GM12872 (cell line): ENCODE measurements around the gene NUDC.

Experiments
- TF ChIP-seq, protein P1 (sequence below): IDR thresholded peaks from 3 replicates; pipeline ENCODE4 v1.5.1; 2011; ENCODE audit warnings: low read depth, mild to moderate bottlenecking, low read length, moderate library complexity; ENCODE audit not compliant: insufficient read depth

Gene NUDC

DNA sequence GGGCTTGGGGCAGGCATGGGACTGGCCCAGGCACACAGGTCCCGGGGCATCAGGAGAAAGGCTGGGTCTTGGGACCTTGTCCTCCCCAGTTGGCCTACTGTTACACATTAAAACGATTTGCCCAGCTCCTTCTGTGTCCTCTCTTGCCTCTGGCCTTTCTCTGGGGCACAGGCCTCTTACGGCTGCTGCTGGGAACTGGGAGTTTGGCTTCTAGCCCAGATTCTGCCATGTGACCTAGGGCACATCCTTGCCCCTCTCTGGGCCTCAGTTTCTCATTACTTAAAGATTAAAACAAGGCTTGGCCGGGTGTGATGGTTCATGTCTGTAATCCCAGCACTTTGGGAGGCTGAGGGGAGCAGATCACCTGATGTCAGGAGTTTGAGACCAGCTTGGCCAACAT, 24.7 kb downstream of the NUDC start:
- TF ChIP-seq, protein P1, sequence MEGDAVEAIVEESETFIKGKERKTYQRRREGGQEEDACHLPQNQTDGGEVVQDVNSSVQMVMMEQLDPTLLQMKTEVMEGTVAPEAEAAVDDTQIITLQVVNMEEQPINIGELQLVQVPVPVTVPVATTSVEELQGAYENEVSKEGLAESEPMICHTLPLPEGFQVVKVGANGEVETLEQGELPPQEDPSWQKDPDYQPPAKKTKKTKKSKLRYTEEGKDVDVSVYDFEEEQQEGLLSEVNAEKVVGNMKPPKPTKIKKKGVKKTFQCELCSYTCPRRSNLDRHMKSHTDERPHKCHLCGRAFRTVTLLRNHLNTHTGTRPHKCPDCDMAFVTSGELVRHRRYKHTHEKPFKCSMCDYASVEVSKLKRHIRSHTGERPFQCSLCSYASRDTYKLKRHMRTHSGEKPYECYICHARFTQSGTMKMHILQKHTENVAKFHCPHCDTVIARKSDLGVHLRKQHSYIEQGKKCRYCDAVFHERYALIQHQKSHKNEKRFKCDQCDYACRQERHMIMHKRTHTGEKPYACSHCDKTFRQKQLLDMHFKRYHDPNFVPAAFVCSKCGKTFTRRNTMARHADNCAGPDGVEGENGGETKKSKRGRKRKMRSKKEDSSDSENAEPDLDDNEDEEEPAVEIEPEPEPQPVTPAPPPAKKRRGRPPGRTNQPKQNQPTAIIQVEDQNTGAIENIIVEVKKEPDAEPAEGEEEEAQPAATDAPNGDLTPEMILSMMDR = no peak

DNA sequence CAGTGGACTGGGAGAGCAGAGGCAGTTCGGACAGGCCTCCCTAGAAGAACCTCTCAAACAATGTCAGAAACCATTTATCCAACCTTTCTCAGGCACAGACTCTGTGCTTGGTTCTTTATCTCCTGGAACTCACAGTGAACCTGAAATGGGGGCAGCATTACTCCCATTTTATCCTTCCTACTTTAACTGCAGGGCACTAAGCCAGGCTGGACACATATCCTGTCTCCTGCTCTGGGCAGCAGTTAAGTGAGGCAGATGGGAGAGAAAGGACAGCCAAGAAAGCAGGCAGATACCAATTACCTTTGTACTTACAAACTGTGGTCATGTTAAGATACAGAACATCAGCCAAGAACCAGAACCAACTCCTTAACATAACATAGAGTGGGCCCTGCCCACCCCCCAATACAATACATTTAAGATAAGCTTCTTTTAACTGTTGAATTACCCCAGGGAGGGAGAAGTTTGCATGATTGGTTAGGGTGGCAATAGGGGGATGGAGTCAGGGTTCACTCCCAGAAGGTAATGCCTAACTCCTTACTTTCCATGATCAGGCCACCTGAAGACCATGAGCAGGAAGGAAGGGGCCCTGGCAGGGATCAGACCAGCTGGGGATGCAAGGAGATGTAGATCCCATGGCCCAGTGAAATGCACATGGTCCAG, 27.9 kb downstream of the NUDC start:
- TF ChIP-seq, protein P1 = no peak

DNA sequence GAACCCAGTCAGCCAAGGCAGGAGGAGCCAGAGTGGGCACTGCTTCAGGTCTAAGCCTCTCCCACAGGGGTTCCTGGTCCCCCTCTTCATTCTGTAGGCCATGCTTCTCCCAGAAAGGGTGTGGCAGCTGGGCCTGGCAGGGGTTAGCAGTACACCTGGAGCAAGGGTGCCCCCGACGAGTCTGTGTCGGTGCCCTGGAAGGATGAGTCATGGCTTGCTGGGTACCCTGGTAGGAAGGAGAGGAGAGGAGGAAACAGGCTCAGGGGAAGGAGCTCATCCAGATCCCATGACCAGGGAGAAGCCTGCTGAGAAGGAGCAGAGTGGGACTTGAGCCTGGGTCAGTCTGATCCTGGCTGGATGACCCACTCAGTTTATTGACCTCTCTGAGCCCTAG, 28.4 kb downstream of the NUDC start:
- TF ChIP-seq, protein P1 = no peak

DNA sequence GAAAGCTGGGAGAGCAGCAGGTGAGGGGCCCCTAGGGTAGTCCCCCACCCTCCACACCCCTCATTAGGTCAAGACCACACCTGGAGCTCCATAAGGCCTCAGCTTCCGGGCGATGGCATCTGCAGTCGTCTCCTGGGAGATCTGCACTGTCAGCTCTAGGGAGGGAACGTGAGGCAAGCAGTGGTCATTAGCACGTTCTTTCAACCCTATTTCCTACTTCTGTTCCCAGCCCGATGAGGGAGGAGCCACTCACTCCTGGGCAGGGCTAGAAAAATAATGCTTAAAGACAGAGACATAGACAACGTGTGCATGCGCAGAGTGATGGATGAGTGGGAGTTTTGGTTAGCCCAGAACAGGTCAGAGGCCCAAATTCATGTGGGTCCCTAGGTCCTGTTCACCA, 29.1 kb downstream of the NUDC start:
- TF ChIP-seq, protein P1 = no peak

DNA sequence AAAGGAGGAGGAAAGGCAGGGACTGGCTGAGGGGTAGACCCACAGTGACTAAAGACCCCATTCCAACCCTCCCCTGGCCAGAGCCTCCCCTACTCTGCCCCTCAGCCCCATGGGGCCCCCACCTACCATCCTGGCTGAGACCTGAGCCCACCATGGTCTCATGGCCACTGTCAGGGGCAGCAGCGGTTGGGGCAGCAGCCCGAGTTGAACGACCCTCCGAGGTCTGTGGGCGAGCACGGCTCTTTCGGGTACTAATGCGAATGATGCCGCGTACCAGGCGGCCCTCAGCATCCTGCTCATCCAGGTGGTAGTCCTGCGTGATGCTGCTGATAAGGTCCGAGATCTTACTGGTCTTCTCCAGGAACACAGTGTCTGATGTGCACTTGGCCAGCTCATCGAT, 29.7 kb downstream of the NUDC start:
- TF ChIP-seq, protein P1 = no peak

DNA sequence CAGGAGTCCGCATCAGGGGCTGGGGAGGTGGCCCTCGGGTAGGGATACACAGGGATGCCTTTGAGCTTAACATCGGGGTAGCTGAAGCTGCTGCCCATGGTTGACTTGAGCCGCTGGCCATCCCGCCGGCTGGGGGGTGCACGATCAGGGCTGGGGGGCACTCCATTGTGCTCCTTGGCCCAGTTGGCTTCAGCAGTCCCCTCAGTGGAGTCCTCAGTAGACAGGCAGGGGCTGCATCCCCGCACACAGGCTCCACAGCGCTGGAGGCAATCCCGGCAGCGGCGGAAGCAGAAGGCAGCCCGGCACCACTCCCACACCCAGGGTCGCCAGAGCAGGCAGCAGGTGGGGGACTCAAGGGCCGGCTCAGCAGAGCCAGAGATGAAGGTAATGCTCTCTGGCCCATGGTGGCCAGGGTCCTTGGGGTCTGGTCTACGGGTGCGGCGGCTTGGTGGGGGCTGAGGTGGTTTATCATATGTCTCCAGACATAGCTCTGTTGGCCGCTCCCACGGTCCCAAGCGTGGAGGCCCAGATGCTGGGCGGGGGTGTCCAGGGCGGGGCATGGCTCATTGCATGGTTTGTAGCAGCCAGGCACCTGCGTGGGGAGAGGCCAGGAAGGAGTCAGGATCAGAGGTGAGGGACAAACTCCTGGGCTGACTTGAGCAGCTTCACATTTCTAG, 30.4 kb downstream of the NUDC start:
- TF ChIP-seq, protein P1 = no peak

DNA sequence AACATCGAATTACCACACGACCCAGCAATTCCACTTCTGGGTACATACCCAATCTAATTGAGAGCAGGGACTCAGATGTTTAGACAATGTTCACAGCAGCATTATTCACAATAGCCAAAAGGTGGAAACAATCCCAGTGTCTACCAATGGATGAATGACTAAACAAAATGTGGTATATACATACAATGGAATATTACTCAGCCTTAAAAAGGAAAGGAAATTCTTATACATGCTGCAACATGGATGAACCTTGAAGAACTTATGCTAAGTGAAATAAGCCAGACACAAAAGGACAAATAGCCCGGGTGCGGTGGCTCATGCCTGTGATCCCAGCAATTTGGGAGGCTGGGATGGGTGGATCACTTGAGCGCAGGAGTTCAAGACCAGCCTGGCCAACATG, 31.8 kb downstream of the NUDC start:
- TF ChIP-seq, protein P1 = no peak
